NT2/D1 (cell line): ENCODE data around the gene RPTOR.

ENCODE experiments used
- SUZ12 ChIP-seq: IDR thresholded peaks from 2 replicates; pipeline ENCODE4 v1.6.1; 2011; ENCODE audit not compliant: insufficient read length, insufficient read depth; ENCODE audit errors: extremely low read depth
- YY1 ChIP-seq: IDR thresholded peaks from 2 replicates; pipeline ENCODE4 v1.6.1; 2011; ENCODE audit not compliant: insufficient read length, insufficient read depth
- ZNF274 ChIP-seq: IDR thresholded peaks from 2 replicates; pipeline ENCODE4 v1.6.1; 2011; ENCODE audit warnings: mild to moderate bottlenecking, low read depth, low read length

- TF ChIP-seq ZNF274 (no peak), YY1 (no peak), SUZ12 (no peak)
Observed at GRCh38 chr17:80768936-80769335, 224.3 kb downstream of the RPTOR start.
